ENCODE results near the gene HNRNPDL.
"Not testable (repeated sequence)": the region's sequence is repeated elsewhere in the genome, so short reads cannot be mapped to it uniquely, and the experiment has no call there.

Gene HNRNPDL

GRCh38 chr4:82415922-82416365 is 14.3 kb downstream of the HNRNPDL start:
- H3K4me1 ChIP-seq (ENCODE audit: insufficient read depth, low read length), result no peaks in the 10 kb centered on the region; the same call in 1 of the 2 replicates
- no peak overlapping the region for H3K27ac ChIP-seq (ENCODE audit: low read length)
- no peaks in the 10 kb centered on the region for H3K27me3 ChIP-seq (ENCODE audit: insufficient read depth, low read length)
- no peak overlapping the region for H3K9ac ChIP-seq (ENCODE audit: low read depth, low read length)
- H3K9me3 ChIP-seq (ENCODE audit: insufficient read depth, low read depth, low read length), result no peaks in the 10 kb centered on the region; the same call in 1 of the 2 replicates
- no peaks in the 10 kb centered on the region for H3K36me3 ChIP-seq (ENCODE audit: insufficient read depth, low read depth, low read length)
- H3K4me3 ChIP-seq (ENCODE audit: low read length), result no peak overlapping the region

- H3K4me3 ChIP-seq (ENCODE audit: low read length); H3K27ac ChIP-seq (ENCODE audit: low read length); H3K4me1 ChIP-seq (ENCODE audit: insufficient read depth, low read length); H3K27me3 ChIP-seq (ENCODE audit: insufficient read depth, low read length); H3K9me3 ChIP-seq (ENCODE audit: insufficient read depth, low read depth, low read length); H3K9ac ChIP-seq (ENCODE audit: low read depth, low read length); H3K36me3 ChIP-seq (ENCODE audit: insufficient read depth, low read depth, low read length): not testable (repeated sequence)
These were observed 15.2 kb downstream of the HNRNPDL start for GRCh38 chr4:82415061-82415460.

- no peaks in the 10 kb centered on the region for H3K4me1 ChIP-seq (ENCODE audit: insufficient read depth, low read length)
- no peaks in the 10 kb centered on the region for H3K36me3 ChIP-seq (ENCODE audit: insufficient read depth, low read depth, low read length)
- no peaks in the 10 kb centered on the region for H3K27me3 ChIP-seq (ENCODE audit: insufficient read depth, low read length)
These were observed 26.5 kb downstream of the HNRNPDL start for GRCh38 chr4:82403725-82404124.

GRCh38 chr4:82402196-82402775 is 28.0 kb downstream of the HNRNPDL start:
- no peaks in the 10 kb centered on the region for H3K27me3 ChIP-seq (ENCODE audit: insufficient read depth, low read length)
- no peaks in the 10 kb centered on the region for H3K4me1 ChIP-seq (ENCODE audit: insufficient read depth, low read length)
- H3K27ac ChIP-seq (ENCODE audit: low read length), result no peak overlapping the region
- H3K4me3 ChIP-seq (ENCODE audit: low read length), result no peak overlapping the region
- H3K9ac ChIP-seq (ENCODE audit: low read depth, low read length), result no peak overlapping the region
- H3K9me3 ChIP-seq (ENCODE audit: insufficient read depth, low read depth, low read length), result no peaks in the 10 kb centered on the region
- no peaks in the 10 kb centered on the region for H3K36me3 ChIP-seq (ENCODE audit: insufficient read depth, low read depth, low read length)

More at GRCh38 chr4:82403725-82404124, 26.5 kb downstream of the HNRNPDL start:
- Histone ChIP-seq H3K9me3 (ENCODE audit: insufficient read depth, low read depth, low read length) (no peaks in the 10 kb centered on the region), H3K27ac (ENCODE audit: low read length) (no peak overlapping the region), H3K9ac (ENCODE audit: low read depth, low read length) (no peak overlapping the region), H3K4me3 (ENCODE audit: low read length) (no peak overlapping the region)

- Histone ChIP-seq H3K36me3 (ENCODE audit: insufficient read depth, low read depth, low read length) (no peaks in the 10 kb centered on the region), H3K27me3 (ENCODE audit: insufficient read depth, low read length) (no peaks in the 10 kb centered on the region), H3K27ac (ENCODE audit: low read length) (no peak overlapping the region), H3K4me3 (ENCODE audit: low read length) (no peak overlapping the region), H3K4me1 (ENCODE audit: insufficient read depth, low read length) (no peaks in the 10 kb centered on the region), H3K9me3 (ENCODE audit: insufficient read depth, low read depth, low read length) (no peaks in the 10 kb centered on the region), H3K9ac (ENCODE audit: low read depth, low read length) (no peak overlapping the region)
These were observed 28.7 kb downstream of the HNRNPDL start for GRCh38 chr4:82401600-82401999.

GRCh38 chr4:82398263-82398662 is 32.0 kb downstream of the HNRNPDL start:
- Histone ChIP-seq H3K4me1 (ENCODE audit: insufficient read depth, low read length) (no peaks in the 10 kb centered on the region), H3K36me3 (ENCODE audit: insufficient read depth, low read depth, low read length) (no peaks in the 10 kb centered on the region), H3K9ac (ENCODE audit: low read depth, low read length) (no peak overlapping the region), H3K27ac (ENCODE audit: low read length) (no peak overlapping the region), H3K9me3 (ENCODE audit: insufficient read depth, low read depth, low read length) (no peaks in the 10 kb centered on the region), H3K27me3 (ENCODE audit: insufficient read depth, low read length) (no peaks in the 10 kb centered on the region), H3K4me3 (ENCODE audit: low read length) (no peak overlapping the region)

- no peaks in the 10 kb centered on the region for H3K4me1 ChIP-seq (ENCODE audit: insufficient read depth, low read length)
- H3K27ac ChIP-seq (ENCODE audit: low read length), result no peak overlapping the region
- H3K27me3 ChIP-seq (ENCODE audit: insufficient read depth, low read length), result no peaks in the 10 kb centered on the region
- H3K9me3 ChIP-seq (ENCODE audit: insufficient read depth, low read depth, low read length), result no peaks in the 10 kb centered on the region
- no peak overlapping the region for H3K4me3 ChIP-seq (ENCODE audit: low read length)
- no peaks in the 10 kb centered on the region for H3K36me3 ChIP-seq (ENCODE audit: insufficient read depth, low read depth, low read length)
- H3K9ac ChIP-seq (ENCODE audit: low read depth, low read length), result no peak overlapping the region
These were observed 32.7 kb downstream of the HNRNPDL start for GRCh38 chr4:82397527-82397926.

GRCh38 chr4:82394896-82395295 is 35.4 kb downstream of the HNRNPDL start:
- H3K9ac ChIP-seq (ENCODE audit: low read depth, low read length), result no peak overlapping the region
- no peaks in the 10 kb centered on the region for H3K36me3 ChIP-seq (ENCODE audit: insufficient read depth, low read depth, low read length)
- no peaks in the 10 kb centered on the region for H3K27me3 ChIP-seq (ENCODE audit: insufficient read depth, low read length)
- H3K27ac ChIP-seq (ENCODE audit: low read length), result no peak overlapping the region
- no peaks in the 10 kb centered on the region for H3K4me1 ChIP-seq (ENCODE audit: insufficient read depth, low read length)
- H3K4me3 ChIP-seq (ENCODE audit: low read length), result no peak overlapping the region
- H3K9me3 ChIP-seq (ENCODE audit: insufficient read depth, low read depth, low read length), result no peaks in the 10 kb centered on the region

- not testable (repeated sequence) for H3K27ac ChIP-seq (ENCODE audit: low read length); H3K27me3 ChIP-seq (ENCODE audit: insufficient read depth, low read length); H3K36me3 ChIP-seq (ENCODE audit: insufficient read depth, low read depth, low read length)
These were observed 40.2 kb downstream of the HNRNPDL start for GRCh38 chr4:82390061-82390460.

GRCh38 chr4:82388405-82388804 is 41.9 kb downstream of the HNRNPDL start:
- H3K27me3 ChIP-seq (ENCODE audit: insufficient read depth, low read length), result no peaks in the 10 kb centered on the region
- no peaks in the 10 kb centered on the region for H3K36me3 ChIP-seq (ENCODE audit: insufficient read depth, low read depth, low read length)
- H3K9ac ChIP-seq (ENCODE audit: low read depth, low read length), result no peak overlapping the region
- no peak overlapping the region for H3K4me3 ChIP-seq (ENCODE audit: low read length)
- H3K27ac ChIP-seq (ENCODE audit: low read length), result no peak overlapping the region
- H3K4me1 ChIP-seq (ENCODE audit: insufficient read depth, low read length), result no peaks in the 10 kb centered on the region
- H3K9me3 ChIP-seq (ENCODE audit: insufficient read depth, low read depth, low read length), result peaks cover 13% of the 10 kb centered on the region

More at GRCh38 chr4:82390061-82390460, 40.2 kb downstream of the HNRNPDL start:
- not testable (repeated sequence) for H3K4me3 ChIP-seq (ENCODE audit: low read length); H3K4me1 ChIP-seq (ENCODE audit: insufficient read depth, low read length); H3K9ac ChIP-seq (ENCODE audit: low read depth, low read length)
- peaks cover 12% of the 10 kb centered on the region for H3K9me3 ChIP-seq (ENCODE audit: insufficient read depth, low read depth, low read length)

- not testable (repeated sequence) for H3K4me1 ChIP-seq (ENCODE audit: insufficient read depth, low read length); H3K27me3 ChIP-seq (ENCODE audit: insufficient read depth, low read length); H3K9ac ChIP-seq (ENCODE audit: low read depth, low read length); H3K4me3 ChIP-seq (ENCODE audit: low read length); H3K27ac ChIP-seq (ENCODE audit: low read length); H3K36me3 ChIP-seq (ENCODE audit: insufficient read depth, low read depth, low read length)
- peaks cover 13% of the 10 kb centered on the region for H3K9me3 ChIP-seq (ENCODE audit: insufficient read depth, low read depth, low read length)
These were observed 44.0 kb downstream of the HNRNPDL start for GRCh38 chr4:82386312-82386711.

GRCh38 chr4:82382751-82383150 is 47.5 kb downstream of the HNRNPDL start:
- Histone ChIP-seq H3K27ac (ENCODE audit: low read length) (no peak overlapping the region), H3K4me1 (ENCODE audit: insufficient read depth, low read length) (no peaks in the 10 kb centered on the region), H3K27me3 (ENCODE audit: insufficient read depth, low read length) (no peaks in the 10 kb centered on the region), H3K4me3 (ENCODE audit: low read length) (no peak overlapping the region), H3K36me3 (ENCODE audit: insufficient read depth, low read depth, low read length) (no peaks in the 10 kb centered on the region), H3K9me3 (ENCODE audit: insufficient read depth, low read depth, low read length) (peaks cover 13% of the 10 kb centered on the region), H3K9ac (ENCODE audit: low read depth, low read length) (no peak overlapping the region)
